ENCODE measurements around the gene FXYD3. TPM values are rescaled to one million over a fixed set of nuclear protein-coding genes. Genes with fewer than 3 reads are reported as not detected.

FXYD3 gene
- total RNA-seq, 6 experiments from 2014 or later = not detected

GRCh38 chr19:35143231-35143715, 27.6 kb downstream of the FXYD3 start, which contains the start of gene FXYD7:
Gene FXYD7, plus strand, starts transcription at chr19:35143255. Its CDS starts 79 bp downstream, at chr19:35143334.
- H3K27me3 Mint-ChIP-seq (ENCODE audit: insufficient read depth) = peaks cover 7% of the 10 kb centered on the region; the same call in 1 of the 2 replicates
- DNase-seq = no peak
- no peak within 1 kb of the TSS for H3K27ac Mint-ChIP-seq
- H3K36me3 Mint-ChIP-seq (ENCODE audit: low read depth) = no peaks in the 10 kb centered on the region
- no peaks in the 10 kb centered on the region for H3K9me3 Mint-ChIP-seq
- peak within 1 kb of the TSS; percentile 81; the same call in 1 of the 2 replicates for H3K4me3 Mint-ChIP-seq
- H3K4me1 Mint-ChIP-seq (ENCODE audit: low read depth) = peaks cover 43% of the 10 kb centered on the region
- peak; percentile 64 for TF ChIP-seq CTCF (IDR thresholded peaks at IDR 0.05)

GRCh38 chr19:35143818-35144217, 28.2 kb downstream of the FXYD3 start:
- no peaks in the 10 kb centered on the region for H3K36me3 Mint-ChIP-seq (ENCODE audit: low read depth)
- H3K4me3 Mint-ChIP-seq = no peak overlapping the region
- TF ChIP-seq CTCF (IDR thresholded peaks at IDR 0.05) = no peak
- no peak overlapping the region for H3K27ac Mint-ChIP-seq
- peaks cover 5% of the 10 kb centered on the region; the same call in 1 of the 2 replicates for H3K27me3 Mint-ChIP-seq (ENCODE audit: insufficient read depth)
- DNase-seq = no peak
- H3K9me3 Mint-ChIP-seq = no peaks in the 10 kb centered on the region
- H3K4me1 Mint-ChIP-seq (ENCODE audit: low read depth) = peaks cover 41% of the 10 kb centered on the region

- DNase-seq = no peak
- Mint-ChIP-seq H3K4me1 (ENCODE audit: low read depth) (peaks cover 37% of the 10 kb centered on the region), H3K9me3 (no peaks in the 10 kb centered on the region), H3K36me3 (ENCODE audit: low read depth) (no peaks in the 10 kb centered on the region), H3K27me3 (ENCODE audit: insufficient read depth) (peaks cover 2% of the 10 kb centered on the region; the same call in 1 of the 2 replicates), H3K4me3 (no peak overlapping the region), H3K27ac (no peak overlapping the region)
- no peak for TF ChIP-seq CTCF (IDR thresholded peaks at IDR 0.05)
Measured at GRCh38 chr19:35144259-35144599, 28.6 kb downstream of the FXYD3 start.

- Mint-ChIP-seq H3K4me1 (ENCODE audit: low read depth) (peaks cover 31% of the 10 kb centered on the region), H3K4me3 (no peak overlapping the region), H3K36me3 (ENCODE audit: low read depth) (no peaks in the 10 kb centered on the region), H3K27ac (no peak overlapping the region), H3K9me3 (no peaks in the 10 kb centered on the region), H3K27me3 (ENCODE audit: insufficient read depth) (peaks cover 2% of the 10 kb centered on the region; the same call in 1 of the 2 replicates)
- no peak for DNase-seq
- TF ChIP-seq CTCF (IDR thresholded peaks at IDR 0.05) = no peak
Measured at GRCh38 chr19:35144600-35145436, 29.2 kb downstream of the FXYD3 start.

- peaks cover 19% of the 10 kb centered on the region for H3K4me1 Mint-ChIP-seq (ENCODE audit: low read depth)
- no peak for DNase-seq
Measured at GRCh38 chr19:35146746-35147459, 31.3 kb downstream of the FXYD3 start.

More at GRCh38 chr19:35146746-35147459, 31.3 kb downstream of the FXYD3 start:
- Mint-ChIP-seq H3K27ac (no peak overlapping the region), H3K4me3 (no peak overlapping the region), H3K9me3 (no peaks in the 10 kb centered on the region), H3K36me3 (ENCODE audit: low read depth) (no peaks in the 10 kb centered on the region), H3K27me3 (ENCODE audit: insufficient read depth) (peaks cover 2% of the 10 kb centered on the region; the same call in 1 of the 2 replicates)
- TF ChIP-seq CTCF (IDR thresholded peaks at IDR 0.05) = no peak

Data from HFFc6 (cell line).